Smooth muscle cell (in vitro differentiated cells): ENCODE measurements around the gene KCNK4. TPM values are rescaled to one million over a fixed set of nuclear protein-coding genes. Genes with fewer than 3 reads are reported as not detected.

Experiments used
- DNase-seq: peaks from one replicate; lab custom pipeline; 2025; ENCODE audit not compliant: unreplicated experiment; lab: John Stamatoyannopoulos, UW
- H2AFZ ChIP-seq: fragments of 200-600 bp; sonication (generic); 2 replicates; pipeline ENCODE4 v1.6.0; 2016; ENCODE audit warnings: antibody characterized with exemption, low read depth, mild to moderate bottlenecking
- H3F3A ChIP-seq: fragments of 200-600 bp; sonication (generic); 2 replicates; pipeline ENCODE4 v1.6.0; 2017; ENCODE audit warnings: antibody characterized with exemption, low read depth
- H3K27ac ChIP-seq: fragments of 200-600 bp; sonication (generic); 2 replicates; pipeline ENCODE4 v1.5.1; 2016; ENCODE audit warnings: low read depth, mild to moderate bottlenecking
- H3K27me3 ChIP-seq: fragments of 200-600 bp; sonication (generic); 2 replicates; pipeline ENCODE4 v1.6.1; 2016; ENCODE audit warnings: low read depth, mild to moderate bottlenecking
- H3K36me3 ChIP-seq: fragments of 200-600 bp; sonication (generic); 2 replicates; pipeline ENCODE4 v1.5.1; 2016; ENCODE audit warnings: low read depth
- H3K4me1 ChIP-seq: fragments of 200-600 bp; sonication (generic); 2 replicates; pipeline ENCODE4 v1.5.1; 2016; ENCODE audit warnings: low read depth
- H3K4me2 ChIP-seq: fragments of 200-600 bp; sonication (generic); 2 replicates; pipeline ENCODE4 v1.6.0; 2016; ENCODE audit warnings: mild to moderate bottlenecking
- H3K4me3 ChIP-seq: fragments of 200-600 bp; sonication (generic); 2 replicates; pipeline ENCODE4 v1.5.1; 2016; ENCODE audit warnings: mild to moderate bottlenecking
- H3K79me2 ChIP-seq: fragments of 200-600 bp; sonication (generic); 2 replicates; pipeline ENCODE4 v1.6.0; 2016; ENCODE audit warnings: low read depth, mild to moderate bottlenecking
- H3K9ac ChIP-seq: fragments of 200-600 bp; sonication (generic); 2 replicates; pipeline ENCODE4 v1.6.0; 2016; ENCODE audit warnings: low read depth
- H3K9me3 ChIP-seq: fragments of 200-600 bp; sonication (generic); replicated peaks from 2 replicates; pipeline ENCODE4 v1.5.1; 2016; ENCODE audit warnings: low read depth
- H4K20me1 ChIP-seq: fragments of 200-600 bp; sonication (generic); 2 replicates; pipeline ENCODE4 v1.6.0; 2016; ENCODE audit warnings: low read depth
- CTCF ChIP-seq: fragments of 200-600 bp; sonication (generic); IDR thresholded peaks from 2 replicates; pipeline ENCODE4 v1.5.1; 2017; ENCODE audit warnings: borderline replicate concordance, mild to moderate bottlenecking, antibody characterized with exemption; ENCODE audit not compliant: insufficient read depth, poor library complexity, severe bottlenecking
- WGBS: methylation state at CpG from one replicate; pipeline ENCODE4 v1.1.7; 2016; ENCODE audit warnings: low lambda C conversion rate; 5-methylcytosine and 5-hydroxymethylcytosine counted together
- polyA plus RNA-seq: library from polyadenylated mRNA; unstranded; fragments of >200 nt; fragmentation: Nextera tagmentation; extraction: Ambion mirVana; gene quantifications from 2 replicates; pipeline ENCODE4 v1.2.1, GENCODE V29; 2016
- total RNA-seq: library from RNA; depleted of rRNA; stranded (reverse); fragments of >200 nt; gene quantifications from 2 replicates; pipeline ENCODE4 v1.2.3, GENCODE V29; 2014

The KCNK4 gene
- total and polyA plus RNA-seq, 2 experiments from 2014 or later, result not detected

GRCh38 chr11:64275841-64276240 is 15.3 kb upstream of the KCNK4 start:
- TF ChIP-seq CTCF, result no peak
- Histone ChIP-seq H3K4me1 (no peaks in the 10 kb centered on the region), H3K79me2 (no peaks in the 10 kb centered on the region), H3K4me2 (no peak overlapping the region), H4K20me1 (no peaks in the 10 kb centered on the region), H3F3A (peaks cover 4% of the 10 kb centered on the region), H3K27ac (no peak overlapping the region), H3K4me3 (no peak overlapping the region), H3K9ac (no peak overlapping the region), H3K9me3 (no peaks in the 10 kb centered on the region), H3K36me3 (no peaks in the 10 kb centered on the region), H3K27me3 (no peaks in the 10 kb centered on the region), H2AFZ (no peak overlapping the region)
- WGBS, result 95% methylated on average over 2 of the region's 2 CpGs
- DNase-seq, result no peak

GRCh38 chr11:64276653-64277431 is 14.3 kb upstream of the KCNK4 start:
- no peaks in the 10 kb centered on the region for H3F3A ChIP-seq
- H3K4me1 ChIP-seq, result no peaks in the 10 kb centered on the region
- H3K4me2 ChIP-seq, result no peak overlapping the region
- H3K4me3 ChIP-seq, result no peak overlapping the region
- no peaks in the 10 kb centered on the region for H3K9me3 ChIP-seq
- no peaks in the 10 kb centered on the region for H3K79me2 ChIP-seq
- 89% methylated on average over 17 of the region's 17 CpGs for WGBS
- H3K27ac ChIP-seq, result no peak overlapping the region
- no peak for TF ChIP-seq CTCF
- no peak overlapping the region for H2AFZ ChIP-seq
- H3K9ac ChIP-seq, result no peak overlapping the region
- DNase-seq, result no peak
- no peaks in the 10 kb centered on the region for H4K20me1 ChIP-seq
- no peaks in the 10 kb centered on the region for H3K27me3 ChIP-seq
- H3K36me3 ChIP-seq, result no peaks in the 10 kb centered on the region

GRCh38 chr11:64278576-64279190 is 12.4 kb upstream of the KCNK4 start:
- 98% methylated on average over 8 of the region's 8 CpGs for WGBS
- H3K9me3 ChIP-seq, result no peaks in the 10 kb centered on the region

More at GRCh38 chr11:64278576-64279190, 12.4 kb upstream of the KCNK4 start:
- Histone ChIP-seq H3K36me3 (no peaks in the 10 kb centered on the region), H4K20me1 (no peaks in the 10 kb centered on the region), H3K4me2 (no peak overlapping the region), H3K9ac (no peak overlapping the region), H3K79me2 (peaks cover 10% of the 10 kb centered on the region), H2AFZ (no peak overlapping the region), H3F3A (no peaks in the 10 kb centered on the region), H3K27ac (no peak overlapping the region), H3K4me3 (no peak overlapping the region), H3K27me3 (no peaks in the 10 kb centered on the region), H3K4me1 (peaks cover 2% of the 10 kb centered on the region)
- TF ChIP-seq CTCF, result no peak
- no peak for DNase-seq
